H1 (cell line): ENCODE data around the gene NLRC3. TPM values are rescaled to one million over a fixed set of nuclear protein-coding genes. Genes with fewer than 3 reads are reported as not detected.

Experiments
- EP300 ChIP-seq, 2 experiments: IDR thresholded peaks; 1 replicate in 1 of 2; 2 replicates in 1 of 2; pipeline ENCODE4 v1.6.1; 2011 to 2012; ENCODE audit warnings: low read depth in 2 of 2, low read length in 2 of 2, mild to moderate bottlenecking in 2 of 2, borderline replicate concordance in 1 of 2, inconsistent platforms in 1 of 2, moderate library complexity in 1 of 2
- POU5F1 ChIP-seq: IDR thresholded peaks from 2 replicates; pipeline ENCODE4 v1.6.1; 2011; ENCODE audit warnings: low read depth, mild to moderate bottlenecking, low read length, moderate library complexity
- SIX5 ChIP-seq: IDR thresholded peaks from 2 replicates; pipeline ENCODE4 v1.6.1; 2011; ENCODE audit warnings: mild to moderate bottlenecking, low read depth, low read length
- polyA plus RNA-seq, 7 experiments: library from polyadenylated mRNA; depleted of rRNA in 3 of 7; stranded (reverse) in 5 of 7; unstranded in 2 of 7; fragments of >200 nt in 5 of 7; fragments of 200-250 nt in 2 of 7; gene quantifications; 1 replicate in 5 of 7; 2 replicates in 1 of 7; 4 replicates in 1 of 7; pipeline versions ENCODE4 v1.2.1 to v1.2.3, GENCODE V29; 2011 to 2013; ENCODE audit warnings: missing spikeins in 2 of 7, mixed read lengths in 2 of 7
- total RNA-seq: library from RNA; stranded (reverse); fragmentation: NEBNext Ultra II Directional; extraction: Animal tissue kit (Norgen Biotek cat#: 25700); gene quantifications from 2 replicates; pipeline ENCODE4 v1.2.1, GENCODE V29; 2021

The NLRC3 gene
- total and polyA plus RNA-seq, 2 of the 8 experiments (the other 6 are each of a cell fraction or from before 2014, with no cell fraction given), result 0.18 to 0.20 TPM

DNA sequence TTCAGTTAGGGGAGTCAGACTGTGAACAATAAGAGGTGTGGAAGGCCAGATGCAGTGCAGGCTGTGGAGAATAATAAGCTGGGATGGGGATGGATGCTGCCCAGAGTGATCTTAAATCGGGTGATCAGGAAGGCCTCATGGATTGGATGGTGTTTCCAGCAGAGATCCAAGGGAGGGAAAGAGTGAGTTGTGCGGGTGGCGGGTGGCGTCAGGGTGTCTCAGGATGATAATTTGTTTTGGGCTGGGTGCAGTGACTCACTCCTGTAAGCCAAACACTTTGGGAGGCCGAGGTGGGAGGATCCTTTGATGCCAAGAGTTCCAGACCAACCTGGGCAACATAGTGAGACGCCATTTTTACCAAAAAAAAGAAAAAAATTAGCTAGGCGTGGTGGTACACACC, 68.5 kb downstream of the NLRC3 start (continued):
- TF ChIP-seq POU5F1 (no peak), SIX5 (no peak), EP300 (IDR thresholded peaks at IDR 0.05; ENCODE audit: borderline replicate concordance in 1 of 2, low read depth in 2 of 2, low read length in 2 of 2) (no peak)
- TF ChIP-seq, all 59 proteins: peak for 0
